Ovary (tissue), 3 donors: ENCODE results near the gene ANO6.

Source experiments
- CTCF ChIP-seq, 3 donors: fragments of 450-650 bp in 2 of 3; fragments of 200-600 bp in 1 of 3; IDR thresholded peaks; one replicate each; pipeline versions ENCODE4 v1.5.1 to v1.8.0; 2016 to 2022; ENCODE audit warnings: antibody characterized with exemption in 3 of 3, mild to moderate bottlenecking in 1 of 3
- EP300 ChIP-seq: sonication (generic); formaldehyde crosslinking; IDR thresholded peaks from one replicate; pipeline ENCODE4 v1.6.1; 2017; ENCODE audit warnings: antibody characterized with exemption
- POLR2A ChIP-seq: fragments of 450-650 bp; IDR thresholded peaks from one replicate; pipeline ENCODE4 v1.6.1; 2017; ENCODE audit warnings: antibody characterized with exemption, mild to moderate bottlenecking, moderate library complexity
- donor health status: DM: no; HTN: no; CAD: no.

- TF ChIP-seq CTCF (IDR thresholded peaks at IDR 0.05) (no peak), POLR2A (no peak), EP300 (no peak)
Observed at GRCh38 chr12:45203767-45204166, 12.1 kb upstream of the ANO6 start.
